Suprapubic skin (tissue), 4 donors: ENCODE data around the gene PTGR2.

Experiments
- CTCF ChIP-seq, 2 donors: fragments of 200-600 bp in 1 of 2; fragments of 450-650 bp in 1 of 2; sonication (generic) in 1 of 2; IDR thresholded peaks; one replicate each; pipeline ENCODE4 v1.5.1; 2016 to 2019; ENCODE audit warnings: antibody characterized with exemption in 2 of 2, mild to moderate bottlenecking in 1 of 2, moderate library complexity in 1 of 2
- EP300 ChIP-seq: sonication (generic); formaldehyde crosslinking; IDR thresholded peaks from one replicate; pipeline ENCODE4 v1.6.1; 2017; ENCODE audit warnings: antibody characterized with exemption
- POLR2A ChIP-seq, 2 donors: fragments of 450-650 bp; IDR thresholded peaks; one replicate each; pipeline ENCODE4 v1.6.1; 2017; ENCODE audit warnings: antibody characterized with exemption in 2 of 2, mild to moderate bottlenecking in 2 of 2, moderate library complexity in 2 of 2
- POLR2AphosphoS5 ChIP-seq, 3 donors: sonication (generic); formaldehyde crosslinking; IDR thresholded peaks; one replicate each; pipeline ENCODE4 v1.6.1; 2017; ENCODE audit warnings: antibody characterized with exemption in 3 of 3

GRCh38 chr14:73862480-73862879 is 10.8 kb downstream of the PTGR2 start:
- TF ChIP-seq POLR2A (IDR thresholded peaks at IDR 0.05) (no peak), CTCF (IDR thresholded peaks at IDR 0.05) (no peak), EP300 (no peak), POLR2AphosphoS5 (IDR thresholded peaks at IDR 0.05) (no peak)
